Bone marrow (tissue), 2 donors: Measurements from ENCODE around the gene SPAG6.

Experiments used
- DNase-seq, 2 donors: peaks; one replicate each; lab custom pipeline; 2025; lab: John Stamatoyannopoulos, UW

Gene SPAG6

DNA sequence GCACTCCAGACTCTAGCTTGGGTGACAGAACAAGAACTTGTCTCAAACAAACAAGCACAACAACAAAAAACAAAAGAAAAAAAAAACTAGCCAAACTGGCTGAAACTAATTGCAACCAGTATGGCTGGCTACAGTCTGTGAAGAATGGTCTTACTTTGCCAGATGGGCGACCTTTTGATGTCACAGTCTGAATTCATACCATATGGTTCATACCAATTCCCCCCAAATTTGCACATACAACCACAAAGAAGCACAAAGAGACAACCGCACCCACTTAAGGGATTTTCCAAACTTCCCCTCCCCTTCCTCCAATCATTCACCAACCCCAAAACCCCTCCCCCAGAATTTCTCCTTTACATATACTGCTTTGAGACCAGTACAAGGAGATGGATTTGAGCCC lies 114.2 kb downstream of the SPAG6 start:
- DNase-seq = no peak

DNA sequence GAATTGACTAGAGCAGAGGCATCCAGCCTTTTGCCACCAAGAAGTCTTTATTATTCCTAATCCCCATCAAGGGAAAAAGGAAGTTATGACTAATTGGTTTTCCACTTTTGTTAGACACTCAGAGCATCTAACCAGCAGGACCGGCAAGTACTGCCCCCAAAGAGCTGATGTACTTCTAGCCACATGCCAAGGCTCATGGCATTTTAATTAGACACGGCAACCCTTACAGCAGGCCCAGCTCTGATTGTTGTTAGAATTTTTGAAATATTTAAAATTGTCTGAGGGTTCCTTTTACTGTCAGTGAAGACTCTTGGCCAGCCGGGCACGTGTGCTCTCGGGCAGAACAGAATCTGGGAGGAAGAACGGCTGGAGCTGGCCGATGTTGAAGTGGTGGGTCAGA lies 114.8 kb downstream of the SPAG6 start:
- no peak for DNase-seq

DNA sequence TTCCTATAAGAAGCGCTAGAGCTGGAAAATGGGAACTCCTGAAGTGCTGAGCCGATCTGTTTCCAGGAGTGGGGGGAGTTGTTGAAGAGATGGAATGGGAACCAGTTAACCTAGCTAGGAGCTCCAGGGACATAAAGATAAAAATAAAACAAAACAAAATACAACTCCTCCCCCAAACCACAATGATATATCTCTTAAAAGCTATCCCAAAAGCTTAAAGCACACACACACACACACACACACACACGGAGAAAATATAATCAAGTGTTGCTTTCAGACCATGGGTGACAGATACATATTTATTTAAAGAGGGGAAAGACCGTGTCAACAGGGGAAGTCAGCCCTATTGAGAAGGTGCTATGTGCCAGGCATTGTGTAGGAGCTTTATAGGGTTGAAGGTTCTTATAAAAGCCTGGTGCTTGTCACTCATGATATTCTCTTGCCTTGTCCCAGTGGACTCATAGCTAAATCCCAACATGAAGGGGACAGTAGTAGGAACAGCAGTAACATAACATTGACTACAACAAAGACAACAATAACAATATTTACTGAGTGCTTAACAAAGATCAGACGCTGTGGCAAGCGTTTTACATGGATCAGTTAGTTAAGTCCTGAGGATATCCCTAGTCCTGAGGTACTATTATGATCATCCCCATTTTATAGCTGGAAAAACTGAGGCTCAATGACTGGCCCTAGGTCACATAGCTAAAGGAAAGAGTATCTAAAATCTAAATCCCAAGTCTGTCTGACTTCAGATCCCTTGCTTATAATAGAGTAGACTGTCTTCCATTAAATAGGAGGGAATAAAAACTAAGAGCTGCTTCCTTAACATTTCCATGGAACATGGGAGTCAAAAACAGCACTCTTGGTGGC lies 115.5 kb downstream of the SPAG6 start:
- DNase-seq = no peak

DNA sequence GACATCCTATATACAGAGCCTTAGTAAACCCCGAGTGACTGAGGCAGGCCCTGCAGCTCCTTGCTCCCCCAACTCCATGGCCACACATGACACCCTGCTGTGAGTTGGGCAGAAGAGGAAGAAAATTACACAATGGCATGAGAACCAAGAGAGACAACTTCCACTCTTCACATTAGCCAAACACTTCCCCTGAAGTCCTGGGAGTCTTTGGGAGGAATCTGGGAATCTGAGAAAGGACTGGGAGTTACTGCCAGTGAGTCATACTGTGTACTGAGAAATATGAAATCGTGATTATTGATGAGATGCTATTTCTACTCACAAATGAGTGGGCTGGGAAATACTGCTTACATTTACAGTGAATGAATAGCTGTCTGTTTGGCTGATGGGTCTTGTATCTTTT lies 116.6 kb downstream of the SPAG6 start:
- DNase-seq = no peak

DNA sequence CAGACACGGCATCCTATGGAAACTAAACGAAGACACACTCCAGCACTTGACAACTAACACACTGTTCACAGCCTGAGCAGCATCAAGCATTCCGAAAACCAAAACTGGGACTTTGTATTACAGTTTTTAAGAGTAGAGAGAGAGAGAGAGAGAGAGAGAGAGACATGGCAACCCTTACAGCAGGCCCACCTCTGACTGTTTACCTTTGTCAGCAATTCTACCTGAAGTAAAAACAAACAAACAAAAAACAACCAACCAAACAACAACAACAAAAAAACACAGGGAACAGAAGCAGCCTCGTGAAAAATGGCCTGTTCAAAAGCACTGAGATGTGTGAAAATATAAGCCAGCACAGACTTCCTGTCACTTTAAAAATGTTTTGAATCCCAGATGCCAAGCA lies 118.0 kb downstream of the SPAG6 start:
- DNase-seq = no peak

DNA sequence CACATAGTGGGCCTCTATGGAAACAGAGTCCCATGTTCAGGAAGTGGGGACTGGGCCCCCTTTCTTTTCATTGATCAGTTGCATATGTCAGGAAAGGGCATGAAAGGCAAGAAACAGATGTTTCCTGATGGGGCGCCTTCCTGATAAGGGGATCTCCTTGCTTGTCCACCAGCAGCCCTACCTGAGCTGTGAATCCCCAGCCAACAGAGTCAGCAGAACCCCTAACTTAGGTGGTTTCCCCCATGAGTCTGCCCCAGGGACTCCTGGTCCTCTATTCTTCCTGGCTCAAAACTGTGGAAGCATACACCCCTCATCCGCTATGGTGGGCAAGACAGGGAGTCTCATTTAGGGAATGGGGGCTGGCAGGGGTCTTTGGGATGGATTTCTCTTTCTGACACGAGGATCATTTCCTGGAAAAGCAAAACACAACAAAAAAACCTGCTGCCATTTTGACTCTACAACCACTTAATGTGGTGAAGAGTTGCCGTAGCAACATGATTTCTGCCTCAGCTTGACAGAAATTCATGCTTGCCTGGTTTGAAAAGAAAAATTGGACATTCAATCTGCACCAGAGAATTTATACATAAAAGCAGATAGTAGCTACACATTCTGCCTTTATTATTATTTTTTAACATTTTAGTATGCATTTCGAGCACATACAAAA lies 119.8 kb downstream of the SPAG6 start:
- DNase-seq = no peak

DNA sequence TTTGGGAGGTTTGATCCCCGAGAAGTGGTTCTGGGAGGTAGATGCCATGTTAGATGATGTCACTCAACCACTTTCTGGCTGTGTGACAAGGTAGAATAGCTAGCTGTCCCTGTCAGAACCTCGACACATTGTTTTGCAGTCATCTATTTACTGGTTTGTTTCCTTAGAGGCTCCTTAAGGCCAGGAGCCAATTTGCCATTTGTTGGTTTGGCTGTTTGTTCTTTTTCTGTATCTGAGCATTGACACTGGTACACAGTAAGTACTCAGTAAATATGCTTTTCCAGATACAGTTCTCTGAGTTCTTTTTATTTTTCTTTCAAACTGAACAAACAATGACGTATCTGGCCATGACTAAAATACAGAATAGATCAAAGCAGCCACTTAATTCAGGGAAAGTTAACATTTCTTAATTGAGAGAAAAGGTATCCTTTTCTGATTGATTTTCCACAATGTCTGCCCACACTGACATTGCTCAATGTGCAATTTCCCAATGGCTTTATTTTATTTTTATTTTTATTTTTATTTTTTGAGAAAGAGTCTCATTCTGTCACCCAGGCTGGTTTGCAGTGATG lies 121.6 kb downstream of the SPAG6 start:
- DNase-seq = no peak
